ENCODE data around the gene ZNF418.
"Not testable (repeated sequence)": the region's sequence is repeated elsewhere in the genome, so short reads cannot be mapped to it uniquely, and the experiment has no call there.

ZNF418 gene

GRCh38 chr19:57888560-57889231, 46.5 kb downstream of the ZNF418 start, which contains the start of gene ZNF814:
Gene ZNF814 (minus strand): TSS chr19:57889037. CDS start chr19:57888802, 235 bp downstream.
- FAIRE-seq, result no peak

DNA sequence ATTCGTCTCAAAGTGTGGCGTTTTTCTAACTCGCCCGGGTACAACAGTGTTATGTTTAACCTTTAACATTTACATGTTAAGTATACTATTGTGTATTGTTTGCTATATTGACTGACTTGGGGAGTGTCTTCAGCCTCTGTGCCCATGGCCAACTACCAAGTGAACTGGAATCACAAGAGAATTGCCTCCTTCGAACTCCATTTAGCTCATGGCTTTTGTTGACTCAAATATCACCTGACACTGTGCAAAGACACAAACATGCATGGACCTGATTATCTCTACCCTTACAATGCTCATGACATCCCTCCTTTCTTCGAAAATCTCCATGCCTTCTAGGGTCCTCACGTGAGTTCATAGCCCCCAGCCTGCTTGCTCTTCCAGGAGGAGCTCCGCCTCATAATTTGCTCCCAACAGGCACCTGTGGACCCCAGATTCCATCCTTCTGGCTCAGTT, 47.1 kb downstream of the ZNF418 start:
- FAIRE-seq, result no peak

DNA sequence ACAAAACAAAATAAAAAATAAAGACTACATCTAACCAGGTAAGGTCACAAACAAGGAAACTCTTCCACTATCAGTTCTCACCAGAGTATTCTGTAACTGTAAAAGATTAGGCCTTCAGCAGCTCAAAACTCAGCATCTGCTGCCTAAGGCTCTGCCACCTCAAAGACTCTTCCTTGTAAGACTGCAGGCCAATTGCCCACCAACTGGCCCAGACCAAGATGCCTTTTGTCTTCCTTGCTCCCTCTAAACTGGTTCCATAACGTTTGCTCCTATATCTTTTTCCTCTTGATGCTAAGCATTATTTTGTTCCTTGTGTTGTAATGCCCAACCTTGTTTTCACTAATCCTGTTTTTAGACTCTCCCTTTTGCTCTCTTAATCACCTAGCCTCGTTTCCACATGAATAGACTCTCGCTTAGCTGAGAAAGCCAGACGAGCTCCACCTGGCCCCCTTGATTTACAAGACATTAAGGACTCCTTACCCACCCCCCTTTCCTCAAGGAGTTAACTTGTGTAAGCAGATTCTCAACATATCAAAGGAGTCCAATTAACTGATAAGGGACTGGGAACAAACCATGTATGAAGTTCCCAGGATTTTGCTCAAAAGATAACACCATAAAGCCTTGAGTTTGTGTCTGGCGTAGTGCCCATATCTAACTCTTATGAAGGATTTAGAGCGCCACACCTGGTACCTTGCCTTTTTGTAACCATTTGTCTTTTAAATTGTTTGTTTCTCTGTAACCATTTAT, 47.8 kb downstream of the ZNF418 start:
- FAIRE-seq, result no peak

DNA sequence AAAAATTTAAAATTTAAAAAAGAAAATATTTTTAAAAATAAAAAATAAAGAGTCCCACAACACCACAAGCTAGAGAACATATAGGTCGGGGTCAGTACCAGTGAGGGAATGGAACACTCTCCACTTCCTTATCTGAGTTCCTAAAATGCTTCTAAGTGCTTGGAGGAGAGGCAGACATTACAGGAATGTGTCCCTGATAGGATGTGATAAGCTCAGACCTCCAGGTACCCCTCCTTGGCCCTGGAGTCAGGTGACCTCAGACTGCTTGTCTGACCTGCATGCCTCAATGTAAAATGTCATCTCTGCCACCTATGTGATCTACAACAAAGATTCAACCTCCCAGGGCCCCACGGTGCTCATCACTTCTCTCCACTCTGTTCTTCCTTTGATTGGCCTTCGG, 49.2 kb downstream of the ZNF418 start:
- no peak for FAIRE-seq

DNA sequence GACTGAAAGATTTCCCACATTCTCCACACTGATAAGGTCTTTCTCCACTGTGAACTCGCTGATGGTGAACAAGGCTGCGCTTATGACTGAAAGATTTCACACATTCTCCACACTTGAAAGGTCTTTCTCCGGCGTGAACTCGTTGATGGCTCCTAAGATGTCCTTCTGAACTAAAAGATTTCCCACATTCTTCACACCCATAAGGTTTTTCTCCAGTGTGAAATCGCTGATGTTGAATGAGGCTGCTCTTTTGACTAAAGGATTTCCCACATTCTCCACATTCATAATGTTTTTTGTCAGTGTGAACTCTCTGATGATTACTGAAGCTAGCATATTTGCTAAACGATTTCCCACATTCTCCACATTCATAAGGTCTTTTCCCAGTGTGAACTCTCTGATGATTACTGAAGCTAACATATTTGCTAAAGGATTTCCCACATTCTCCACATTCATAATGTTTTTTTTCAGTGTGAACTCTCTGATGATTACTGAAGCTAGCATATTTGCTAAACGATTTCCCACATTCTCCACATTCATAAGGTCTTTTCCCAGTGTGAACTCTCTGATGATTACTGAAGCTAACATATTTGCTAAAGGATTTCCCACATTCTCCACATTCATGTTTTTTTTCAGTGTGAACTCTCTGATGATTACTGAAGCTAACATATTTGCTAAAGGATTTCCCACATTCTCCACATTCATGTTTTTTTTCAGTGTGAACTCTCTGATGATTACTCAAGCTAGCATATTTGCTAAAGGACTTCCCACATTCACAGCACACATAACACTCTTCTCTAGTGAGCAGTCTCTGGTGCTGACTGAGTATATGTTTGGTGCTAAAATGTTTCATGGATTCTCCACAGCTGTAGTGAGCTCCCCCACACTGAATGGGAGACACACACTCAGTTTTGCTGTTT, 61.1 kb downstream of the ZNF418 start:
- FAIRE-seq, result not testable (repeated sequence)

GRCh38 chr19:57872450-57872849, 62.8 kb downstream of the ZNF418 start:
- FAIRE-seq, result no peak
